ENCODE data around the gene CHST11. TPM values are rescaled to one million over a fixed set of nuclear protein-coding genes. Genes with fewer than 3 reads are reported as not detected.

Gene CHST11
- total and polyA plus RNA-seq, 2 of the 4 experiments (the other 2 are of a cell fraction), result 1.4 to 2.7 TPM

- no peaks in the 10 kb centered on the region for H3K4me1 ChIP-seq (ENCODE audit: control insufficient read depth, insufficient read depth, low read length)
- H4K5ac ChIP-seq (ENCODE audit: low read depth, low read length), result no peak overlapping the region
- H3K27ac ChIP-seq (ENCODE audit: insufficient read depth, low read length), result no peak overlapping the region
- no peak overlapping the region for H3K4ac ChIP-seq (ENCODE audit: low read depth, low read length)
- dilution Hi-C loops (cut with HindIII; ENCODE audit: low sequenced_read_pairs, unreplicated experiment) (no loop called here), intact Hi-C loops (cut with micrococcal nuclease) (no loop called here), in situ Hi-C loops (cut with MboI; ENCODE audit: low sequenced_read_pairs) (no loop called here)
- BruUV-seq (replicated peaks), result no TSS peak
- H3K36me3 ChIP-seq (ENCODE audit: control insufficient read depth, insufficient read depth, low read length), result no peaks in the 10 kb centered on the region
- H2AFZ ChIP-seq (replicated peaks; ENCODE audit: low read length, poor library complexity), result no peak overlapping the region
- H2BK15ac ChIP-seq (ENCODE audit: low read depth, low read length), result no peak overlapping the region
- no peaks in the 10 kb centered on the region for H4K20me1 ChIP-seq (ENCODE audit: insufficient read depth, low read length)
- H3K9me1 ChIP-seq (ENCODE audit: insufficient read depth, low read length), result no peaks in the 10 kb centered on the region
- peaks cover 4% of the 10 kb centered on the region; the same call in 1 of the 2 replicates for H3K27me3 ChIP-seq (ENCODE audit: control insufficient read depth, insufficient read depth, low read length)
- no peak overlapping the region for H2BK20ac ChIP-seq (ENCODE audit: low read depth, low read length)
- no peak overlapping the region for H3K14ac ChIP-seq (replicated peaks; ENCODE audit: low read depth, low read length)
- DNase-seq (no peak), ATAC-seq (ENCODE audit: low read depth) (no peak)
- WGBS, 2 experiments (ENCODE audit: extremely low coverage in 2 of 2, insufficient read length in 1 of 2), result 40% methylated on average over 1 of the region's 4 CpGs; no CpG with 5 or more reads in 1 of the 2 experiments
- H2BK120ac ChIP-seq (ENCODE audit: low read depth, low read length), result no peak overlapping the region
- no peaks in the 10 kb centered on the region; the same call in 1 of the 2 replicates for H3K9me3 ChIP-seq (ENCODE audit: control insufficient read depth, insufficient read depth, low read length)
- POLR2A ChIA-PET (ENCODE audit: unreplicated experiment), result no interaction called here
- no peak overlapping the region for H4K91ac ChIP-seq (ENCODE audit: insufficient read depth, low read depth, low read length)
- H3K4me3 ChIP-seq (ENCODE audit: insufficient read depth, low read depth, low read length), result no peak overlapping the region
- CTCF ChIA-PET, result interaction anchor here (0.7 kb wide), 2 partner anchors 10 to 462 kb away, joined by 3 read pairs; no protein-coding TSS in a partner anchor
- no peak overlapping the region for H3K23ac ChIP-seq (ENCODE audit: low read depth, low read length)
- H3K18ac ChIP-seq (ENCODE audit: low read depth, low read length), result no peak overlapping the region
- no peak overlapping the region for H3K4me2 ChIP-seq (ENCODE audit: low read depth, low read length)
- TF ChIP-seq CHD1 (IDR thresholded peaks at IDR 0.05; ENCODE audit: low read depth, low read length), result no peak
- TF ChIP-seq POLR2A (IDR thresholded peaks at IDR 0.05; ENCODE audit: low read depth, low read length), result no peak
- no peak for TF ChIP-seq FOS (IDR thresholded peaks at IDR 0.05; ENCODE audit: low read depth, low read length)
- no peak for TF ChIP-seq USF2 (IDR thresholded peaks at IDR 0.05; ENCODE audit: low read depth, low read length)
- no peak for TF ChIP-seq CEBPB (IDR thresholded peaks at IDR 0.05; ENCODE audit: low read depth, low read length)
- no peak for TF ChIP-seq RCOR1 (IDR thresholded peaks at IDR 0.05; ENCODE audit: insufficient replicate concordance, low read length)
- H2AK5ac ChIP-seq (ENCODE audit: low read depth, low read length), result no peak overlapping the region
- H3K9ac ChIP-seq (ENCODE audit: low read depth, low read length), result no peak overlapping the region
- H2AK9ac ChIP-seq (replicated peaks; ENCODE audit: low read depth, low read length, poor library complexity), result no peak overlapping the region
- H3K79me1 ChIP-seq (ENCODE audit: low read depth in 1 of 2, low read length in 2 of 2), result no peaks in the 10 kb centered on the region
- no peak overlapping the region for H2BK5ac ChIP-seq (ENCODE audit: low read depth, low read length, poor library complexity, severe bottlenecking)
- H4K8ac ChIP-seq (ENCODE audit: low read depth in 2 of 2, low read length in 2 of 2), result no peak overlapping the region
- no peak overlapping the region for H3K56ac ChIP-seq (ENCODE audit: extremely low read depth, insufficient read depth, low read length)
Measured at GRCh38 chr12:104472748-104473147, 16.0 kb downstream of the CHST11 start.
